ENCODE measurements around the gene CCDC50. TPM values are rescaled to one million over a fixed set of nuclear protein-coding genes. Genes with fewer than 3 reads are reported as not detected.

The CCDC50 gene
- total RNA-seq, 1 experiment from 2014 or later: 23.4 TPM

GRCh38 chr3:191397771-191398170 lies 68.6 kb downstream of the CCDC50 start:
- Histone ChIP-seq H3K4me1 (peaks cover 18% of the 10 kb centered on the region), H3K9me3 (replicated peaks) (no peaks in the 10 kb centered on the region), H3K27me3 (no peaks in the 10 kb centered on the region), H3K36me3 (no peaks in the 10 kb centered on the region), H3K4me3 (no peak overlapping the region), H3K27ac (peak overlapping the region; percentile 78)
- peak; percentile 52 to 65 for DNase-seq

- Histone ChIP-seq H3K4me1 (peaks cover 18% of the 10 kb centered on the region), H3K27me3 (no peaks in the 10 kb centered on the region), H3K4me3 (no peak overlapping the region), H3K36me3 (no peaks in the 10 kb centered on the region), H3K9me3 (replicated peaks) (no peaks in the 10 kb centered on the region), H3K27ac (peak overlapping the region; percentile 78)
- DNase-seq: no peak
Observed at GRCh38 chr3:191398607-191399006, 69.4 kb downstream of the CCDC50 start.

DNA sequence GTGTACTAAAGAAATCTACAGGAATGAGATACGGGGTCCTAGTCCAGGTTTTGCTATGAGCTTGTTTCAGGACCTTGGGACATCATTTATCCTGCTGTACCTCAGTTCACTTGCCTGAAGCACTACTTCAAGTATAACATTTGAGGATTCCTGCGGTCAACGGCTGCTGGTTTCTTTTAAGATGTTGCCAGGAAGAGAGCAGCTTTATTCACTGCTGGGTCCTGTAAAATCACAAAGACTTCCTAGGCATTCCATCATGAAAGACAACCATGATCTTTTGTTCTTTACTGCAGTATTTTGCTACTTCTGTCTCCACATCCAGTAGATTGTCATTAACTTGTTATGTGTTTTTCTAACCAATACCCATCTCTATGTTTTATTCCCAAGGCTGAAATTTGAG lies 70.7 kb downstream of the CCDC50 start:
- no peak for DNase-seq
- Histone ChIP-seq H3K27me3 (no peaks in the 10 kb centered on the region), H3K4me3 (no peak overlapping the region), H3K36me3 (no peaks in the 10 kb centered on the region), H3K27ac (no peak overlapping the region), H3K4me1 (peaks cover 18% of the 10 kb centered on the region), H3K9me3 (replicated peaks) (no peaks in the 10 kb centered on the region)

DNA sequence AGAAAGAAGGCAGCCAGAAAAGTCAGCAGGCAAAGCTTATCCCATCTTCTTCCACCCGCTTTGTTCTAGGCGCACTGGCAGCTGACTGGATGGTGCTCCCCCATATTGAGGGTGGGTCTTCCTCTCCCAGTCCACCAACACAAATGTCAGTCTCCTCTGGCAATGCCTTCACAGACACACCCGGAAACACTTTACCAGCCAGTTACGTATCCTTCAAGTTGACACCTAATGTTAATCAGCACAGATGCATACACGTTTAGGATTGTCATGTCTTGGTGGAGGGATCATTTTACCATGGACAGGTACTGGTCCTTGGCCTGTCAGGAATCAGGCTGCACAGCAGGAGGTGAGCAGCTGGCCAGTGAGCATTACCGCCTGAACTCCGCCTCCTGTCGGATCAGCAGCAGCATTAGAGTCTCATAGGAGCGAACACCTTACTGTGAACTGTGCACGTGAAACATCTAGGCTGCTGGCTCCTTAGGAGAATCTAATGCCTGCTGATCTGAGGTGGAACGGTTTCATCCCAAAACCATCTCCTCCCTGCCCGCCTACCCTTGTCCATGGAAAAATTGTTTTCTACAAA lies 72.7 kb downstream of the CCDC50 start:
- Histone ChIP-seq H3K27ac (no peak overlapping the region), H3K4me1 (peaks cover 15% of the 10 kb centered on the region), H3K9me3 (replicated peaks) (no peaks in the 10 kb centered on the region), H3K4me3 (no peak overlapping the region), H3K36me3 (no peaks in the 10 kb centered on the region), H3K27me3 (no peaks in the 10 kb centered on the region)
- no peak for DNase-seq

- H3K27me3 ChIP-seq: no peaks in the 10 kb centered on the region
Observed at GRCh38 chr3:191409791-191410359, 80.7 kb downstream of the CCDC50 start.

GRCh38 chr3:191412759-191413158 lies 83.6 kb downstream of the CCDC50 start:
- Histone ChIP-seq H3K27me3 (no peaks in the 10 kb centered on the region), H3K4me1 (peaks cover 3% of the 10 kb centered on the region; the same call in 1 of the 2 replicates), H3K4me3 (no peak overlapping the region), H3K9me3 (replicated peaks) (no peaks in the 10 kb centered on the region), H3K27ac (no peak overlapping the region), H3K36me3 (no peaks in the 10 kb centered on the region)
- peak; percentile 55 to 78 for DNase-seq

More at GRCh38 chr3:191409791-191410359, 80.7 kb downstream of the CCDC50 start:
- no peaks in the 10 kb centered on the region for H3K9me3 ChIP-seq (replicated peaks)
- no peak for DNase-seq
- H3K27ac ChIP-seq: no peak overlapping the region
- peaks cover 3% of the 10 kb centered on the region; the same call in 1 of the 2 replicates for H3K4me1 ChIP-seq
- H3K36me3 ChIP-seq: no peaks in the 10 kb centered on the region
- no peak overlapping the region for H3K4me3 ChIP-seq

DNA sequence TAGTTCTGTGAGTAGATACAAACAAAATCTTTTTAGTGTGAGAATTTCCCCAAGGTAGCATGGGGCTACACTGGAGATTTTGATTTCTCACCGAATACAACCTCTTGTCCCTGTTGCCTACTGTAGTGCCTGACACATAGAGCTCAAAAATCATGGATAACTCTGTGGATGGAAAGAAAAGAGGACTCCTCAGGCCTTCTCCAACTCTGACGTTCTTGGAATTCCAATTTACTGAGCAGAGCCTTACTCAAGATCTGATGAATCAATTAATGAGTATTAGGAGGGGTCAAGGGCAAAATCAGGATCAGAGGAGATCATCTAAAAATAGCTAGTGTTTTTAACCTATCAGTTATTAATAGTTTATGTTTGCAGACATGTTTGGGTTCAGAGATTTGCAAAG lies 85.1 kb downstream of the CCDC50 start:
- H3K27ac ChIP-seq: no peak overlapping the region
- peaks cover 3% of the 10 kb centered on the region; the same call in 1 of the 2 replicates for H3K4me1 ChIP-seq
- H3K9me3 ChIP-seq (replicated peaks): no peaks in the 10 kb centered on the region
- no peaks in the 10 kb centered on the region for H3K36me3 ChIP-seq
- no peak overlapping the region for H3K4me3 ChIP-seq
- no peaks in the 10 kb centered on the region for H3K27me3 ChIP-seq
- DNase-seq: no peak

DNA sequence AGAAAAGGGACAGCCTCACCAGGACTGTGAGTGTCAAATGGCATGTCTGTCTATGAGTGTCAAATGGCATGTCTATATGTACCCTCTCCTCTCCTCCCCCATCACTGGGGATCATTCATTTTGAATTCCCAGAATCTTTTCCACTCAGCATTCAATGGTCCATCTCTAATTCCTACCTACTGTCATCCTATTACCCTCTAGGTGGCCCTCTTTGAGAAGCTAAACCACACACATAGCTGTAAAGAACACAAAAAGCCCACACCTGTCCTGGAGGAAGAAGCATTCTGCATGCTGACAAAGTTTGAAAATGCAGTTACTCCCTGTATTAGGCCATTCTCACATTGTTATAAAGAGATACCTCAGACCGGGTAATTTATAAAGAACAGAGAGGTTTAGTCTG lies 85.5 kb downstream of the CCDC50 start:
- H3K4me3 ChIP-seq: no peak overlapping the region
- H3K4me1 ChIP-seq: peaks cover 3% of the 10 kb centered on the region; the same call in 1 of the 2 replicates
- no peaks in the 10 kb centered on the region for H3K36me3 ChIP-seq
- H3K27me3 ChIP-seq: no peaks in the 10 kb centered on the region
- no peaks in the 10 kb centered on the region for H3K9me3 ChIP-seq (replicated peaks)
- DNase-seq: no peak
- H3K27ac ChIP-seq: no peak overlapping the region

GRCh38 chr3:191415566-191415965 lies 86.4 kb downstream of the CCDC50 start:
- H3K4me3 ChIP-seq: no peak overlapping the region
- no peaks in the 10 kb centered on the region for H3K36me3 ChIP-seq
- peaks cover 3% of the 10 kb centered on the region; the same call in 1 of the 2 replicates for H3K4me1 ChIP-seq
- H3K9me3 ChIP-seq (replicated peaks): no peaks in the 10 kb centered on the region
- DNase-seq: no peak
- H3K27me3 ChIP-seq: no peaks in the 10 kb centered on the region
- no peak overlapping the region for H3K27ac ChIP-seq

- Histone ChIP-seq H3K27me3 (no peaks in the 10 kb centered on the region), H3K27ac (no peak overlapping the region)
- DNase-seq: no peak
Observed at GRCh38 chr3:191417457-191417729, 88.2 kb downstream of the CCDC50 start.

DNA sequence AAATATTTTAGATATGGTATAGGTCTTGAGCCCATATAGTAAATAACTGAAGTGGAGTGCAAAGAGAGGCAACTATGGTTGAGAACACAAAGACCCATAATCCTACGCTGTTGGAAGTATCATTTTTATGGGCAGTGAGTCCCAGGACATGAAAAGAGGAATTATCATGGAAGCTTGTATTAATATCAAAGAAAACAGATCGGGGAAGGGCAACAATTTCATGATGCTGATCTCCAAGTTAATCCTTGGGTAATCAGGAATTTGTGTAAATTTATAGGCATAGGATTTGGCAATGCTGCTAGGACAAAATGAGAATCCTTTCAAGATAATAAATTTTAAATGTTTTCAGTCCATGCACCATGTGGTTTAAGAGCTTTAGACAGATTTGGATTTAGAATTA lies 91.6 kb downstream of the CCDC50 start:
- Histone ChIP-seq H3K4me1 (no peaks in the 10 kb centered on the region), H3K27me3 (no peaks in the 10 kb centered on the region), H3K27ac (no peak overlapping the region), H3K9me3 (replicated peaks) (no peaks in the 10 kb centered on the region), H3K36me3 (no peaks in the 10 kb centered on the region), H3K4me3 (no peak overlapping the region)
- no peak for DNase-seq

More at GRCh38 chr3:191417457-191417729, 88.2 kb downstream of the CCDC50 start:
- Histone ChIP-seq H3K36me3 (no peaks in the 10 kb centered on the region), H3K4me1 (peaks cover 2% of the 10 kb centered on the region; the same call in 1 of the 2 replicates), H3K9me3 (replicated peaks) (no peaks in the 10 kb centered on the region), H3K4me3 (no peak overlapping the region)

GRCh38 chr3:191424881-191425280 lies 95.7 kb downstream of the CCDC50 start:
- Histone ChIP-seq H3K27ac (no peak overlapping the region), H3K36me3 (no peaks in the 10 kb centered on the region), H3K4me1 (no peaks in the 10 kb centered on the region), H3K4me3 (no peak overlapping the region), H3K9me3 (replicated peaks) (no peaks in the 10 kb centered on the region), H3K27me3 (no peaks in the 10 kb centered on the region)
- no peak for DNase-seq

- Histone ChIP-seq H3K4me3 (no peak overlapping the region), H3K27me3 (no peaks in the 10 kb centered on the region), H3K9me3 (replicated peaks) (no peaks in the 10 kb centered on the region), H3K36me3 (no peaks in the 10 kb centered on the region), H3K4me1 (no peaks in the 10 kb centered on the region), H3K27ac (no peak overlapping the region)
- no peak for DNase-seq
Observed at GRCh38 chr3:191425322-191425734, 96.1 kb downstream of the CCDC50 start.

DNA sequence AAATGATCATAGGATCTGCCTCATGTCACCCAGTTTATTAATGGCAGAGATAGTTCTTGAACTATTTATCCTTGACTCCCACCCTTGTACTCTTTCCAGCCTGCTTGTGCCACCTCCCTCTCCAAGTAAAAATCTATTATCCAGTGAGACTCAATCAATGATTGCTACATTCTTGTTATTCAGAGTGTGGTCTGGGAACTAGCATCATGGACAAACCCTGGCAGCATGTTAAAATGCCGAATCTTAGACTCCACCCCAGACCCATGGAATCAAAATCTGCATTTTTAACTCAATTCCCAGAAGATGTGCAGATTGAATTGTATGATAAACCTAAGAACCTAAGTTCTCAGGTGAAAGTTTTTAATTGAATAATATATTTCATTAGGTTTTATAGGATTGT lies 97.1 kb downstream of the CCDC50 start:
- Histone ChIP-seq H3K36me3 (no peaks in the 10 kb centered on the region), H3K27me3 (no peaks in the 10 kb centered on the region), H3K4me3 (no peak overlapping the region), H3K4me1 (no peaks in the 10 kb centered on the region), H3K9me3 (replicated peaks) (no peaks in the 10 kb centered on the region), H3K27ac (no peak overlapping the region)
- DNase-seq: no peak

- no peaks in the 10 kb centered on the region for H3K9me3 ChIP-seq (replicated peaks)
- no peaks in the 10 kb centered on the region for H3K36me3 ChIP-seq
- no peak overlapping the region for H3K4me3 ChIP-seq
- no peak overlapping the region for H3K27ac ChIP-seq
- no peaks in the 10 kb centered on the region for H3K4me1 ChIP-seq
- no peaks in the 10 kb centered on the region for H3K27me3 ChIP-seq
- no peak for DNase-seq
Observed at GRCh38 chr3:191428177-191428576, 99.0 kb downstream of the CCDC50 start.

GRCh38 chr3:191430103-191430502 lies 100.9 kb downstream of the CCDC50 start:
- Histone ChIP-seq H3K27ac (no peak overlapping the region), H3K4me3 (no peak overlapping the region), H3K9me3 (replicated peaks) (no peaks in the 10 kb centered on the region), H3K27me3 (no peaks in the 10 kb centered on the region), H3K36me3 (no peaks in the 10 kb centered on the region), H3K4me1 (no peaks in the 10 kb centered on the region)
- DNase-seq: no peak
